Measurements from ENCODE around the gene PIAS1. TPM values are rescaled to one million over a fixed set of nuclear protein-coding genes. Genes with fewer than 3 reads are reported as not detected.

PIAS1 gene
- total RNA-seq, 1 experiment from 2014 or later, result 25.9 TPM

DNA sequence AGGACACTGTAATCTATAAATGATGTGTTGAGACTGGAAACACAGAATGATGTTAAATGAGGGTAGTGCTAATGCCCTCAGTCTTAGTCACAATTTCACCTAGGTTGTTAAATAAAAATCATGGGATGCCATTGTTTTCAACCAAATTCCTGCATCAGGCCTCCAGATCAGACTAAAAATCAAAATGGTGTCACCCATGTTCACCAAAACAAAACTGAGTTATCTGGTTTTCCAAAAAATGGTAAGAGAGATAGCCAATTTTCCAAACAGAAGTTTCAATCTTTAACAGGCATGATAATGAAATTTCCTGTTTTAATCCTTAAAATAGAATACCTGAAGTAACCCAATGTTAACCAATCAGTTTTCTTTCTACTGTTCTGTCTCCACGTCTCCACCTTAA, 2.2 kb upstream of the PIAS1 start:
- Histone ChIP-seq H3K36me3 (ENCODE audit: control insufficient read depth in 1 of 2, insufficient read depth in 2 of 2, low read length in 2 of 2) (no peaks in the 10 kb centered on the region), H3K79me2 (ENCODE audit: insufficient read depth, low read length) (peaks cover 27% of the 10 kb centered on the region), H3K4me1 (ENCODE audit: control insufficient read depth in 1 of 2, insufficient read depth in 2 of 2, low read length in 2 of 2) (peaks cover 9 to 15% of the 10 kb centered on the region in 2 experiments), H3K27me3 (ENCODE audit: insufficient read depth, low read length) (no peaks in the 10 kb centered on the region), H3K4me3 (replicated peaks in 1 of 2; ENCODE audit: low read depth in 1 of 2, low read length in 2 of 2) (no peak overlapping the region), H3K9me2 (ENCODE audit: insufficient read depth) (no peaks in the 10 kb centered on the region), H3K9ac (ENCODE audit: low read length) (no peak overlapping the region), H3K9me3 (ENCODE audit: control insufficient read depth in 1 of 2, insufficient read depth in 1 of 2, low read depth in 1 of 2, low read length in 2 of 2) (no peaks in the 10 kb centered on the region), H4K20me1 (ENCODE audit: insufficient read depth) (peaks cover under 1% of the 10 kb centered on the region; the same call in 1 of the 2 replicates), H3K4me2 (ENCODE audit: low read length) (no peak overlapping the region), H3K27ac (ENCODE audit: low read depth, low read length) (no peak overlapping the region), H2AFZ (ENCODE audit: low read depth, low read length, poor library complexity, severe bottlenecking) (peak overlapping the region; percentile 13)
- no TSS peak for BruUV-seq (replicated peaks)
- ChIA-PET RAD21 (ENCODE audit: low non-redundant PET in 1 of 2, low total read pairs in 2 of 2, uncharacterized antibody in 2 of 2, unreplicated experiment in 2 of 2) (no interaction called here), POLR2A (no interaction called here), CTCF (no interaction called here)
- TF ChIP-seq CBX3 (IDR thresholded peaks at IDR 0.05; ENCODE audit: low read depth) (no peak), REST (IDR thresholded peaks at IDR 0.05; ENCODE audit: low read depth) (no peak), SRF (IDR thresholded peaks at IDR 0.05; ENCODE audit: low read depth) (no peak), EZH2phosphoT487 (IDR thresholded peaks at IDR 0.05; ENCODE audit: borderline replicate concordance) (no peak), EZH2 (IDR thresholded peaks at IDR 0.05) (no peak), ZFX (IDR thresholded peaks at IDR 0.05) (no peak)
- no peak for DNase-seq (ENCODE audit: low read depth, low spot score)
- intact Hi-C loops (cut with micrococcal nuclease), result loop anchor here (1.0 kb wide), 1 partner anchor 189 kb away; no protein-coding TSS in a partner anchor
- ATAC-seq, result no peak

DNA sequence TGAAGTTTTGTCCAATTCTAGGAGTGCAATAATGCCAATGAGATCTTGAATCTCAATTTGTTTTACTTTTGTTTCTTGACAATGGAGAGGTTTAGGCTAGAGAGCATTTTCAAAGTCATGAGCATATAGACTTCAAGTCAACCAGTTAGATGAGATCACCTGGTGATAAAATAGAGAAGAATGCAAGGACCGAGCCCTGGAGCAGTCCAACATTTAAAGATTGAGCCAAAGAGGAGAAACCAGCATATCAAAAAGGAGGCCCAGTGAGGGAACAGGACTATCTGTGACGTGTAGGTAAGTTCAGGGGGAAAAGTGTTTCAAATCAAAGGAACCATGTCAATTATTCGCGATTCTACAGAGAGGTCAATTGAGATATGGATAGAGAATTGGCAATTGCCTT, 1.7 kb upstream of the PIAS1 start:
- Histone ChIP-seq H3K9me2 (ENCODE audit: insufficient read depth) (no peaks in the 10 kb centered on the region), H3K9me3 (ENCODE audit: control insufficient read depth in 1 of 2, insufficient read depth in 1 of 2, low read depth in 1 of 2, low read length in 2 of 2) (no peaks in the 10 kb centered on the region), H3K27ac (ENCODE audit: low read depth, low read length) (no peak overlapping the region), H4K20me1 (ENCODE audit: insufficient read depth) (peaks cover 5% of the 10 kb centered on the region; the same call in 1 of the 2 replicates), H2AFZ (ENCODE audit: low read depth, low read length, poor library complexity, severe bottlenecking) (peak overlapping the region; percentile 48), H3K36me3 (ENCODE audit: control insufficient read depth in 1 of 2, insufficient read depth in 2 of 2, low read length in 2 of 2) (no peaks in the 10 kb centered on the region), H3K4me2 (ENCODE audit: low read length) (no peak overlapping the region), H3K4me3 (replicated peaks in 1 of 2; ENCODE audit: low read depth in 1 of 2, low read length in 2 of 2) (no peak overlapping the region), H3K9ac (ENCODE audit: low read length) (no peak overlapping the region), H3K27me3 (ENCODE audit: insufficient read depth, low read length) (no peaks in the 10 kb centered on the region), H3K79me2 (ENCODE audit: insufficient read depth, low read length) (peaks cover 32% of the 10 kb centered on the region), H3K4me1 (ENCODE audit: control insufficient read depth in 1 of 2, insufficient read depth in 2 of 2, low read length in 2 of 2) (peaks cover 9 to 15% of the 10 kb centered on the region in 2 experiments)
- intact Hi-C loops (cut with micrococcal nuclease), result no loop called here
- ChIA-PET POLR2A (no interaction called here), RAD21 (ENCODE audit: low non-redundant PET in 1 of 2, low total read pairs in 2 of 2, uncharacterized antibody in 2 of 2, unreplicated experiment in 2 of 2) (no interaction called here), CTCF (no interaction called here)
- BruUV-seq (replicated peaks), result no TSS peak
- DNase-seq (ENCODE audit: low read depth, low spot score) (no peak), ATAC-seq (no peak)
- no peak for TF ChIP-seq ATF3 (IDR thresholded peaks at IDR 0.05)
- TF ChIP-seq CTCF (IDR thresholded peaks at IDR 0.05 in 2 of 3, conservative IDR thresholded peaks at IDR 0.05 in 1 of 3; ENCODE audit: borderline replicate concordance in 1 of 3, insufficient read depth in 1 of 3, low read depth in 2 of 3, low read length in 2 of 3), result no peak
- no peak for TF ChIP-seq SP1 (IDR thresholded peaks at IDR 0.05; ENCODE audit: low read depth)
- TF ChIP-seq REST (IDR thresholded peaks at IDR 0.05; ENCODE audit: low read depth), result no peak
- TF ChIP-seq POLR2A (IDR thresholded peaks at IDR 0.05; ENCODE audit: borderline replicate concordance, extremely low read depth, insufficient read depth, insufficient read length), result no peak
- no peak for TF ChIP-seq FOSL1 (IDR thresholded peaks at IDR 0.05; ENCODE audit: low read depth)
- no peak for TF ChIP-seq CBX3 (IDR thresholded peaks at IDR 0.05; ENCODE audit: low read depth)

Data from HCT116 (cell line).